Thyroid gland (tissue), 4 donors: ENCODE data around the gene PSMD11. TPM values are rescaled to one million over a fixed set of nuclear protein-coding genes. Genes with fewer than 3 reads are reported as not detected.
"Not testable (repeated sequence)": the region's sequence is repeated elsewhere in the genome, so short reads cannot be mapped to it uniquely, and the experiment has no call there.

Experiments used
- DNase-seq, 2 donors: peaks; one replicate each; pipeline ENCODE4 v3.0.0-alpha.2; 2019
- H3K27ac ChIP-seq, 3 donors: fragments of 200-600 bp; sonication (generic); 1 replicate in 2 of 3; 2 replicates in 1 of 3; pipeline ENCODE4 v1.5.1; 2016 to 2019; ENCODE audit warnings: mild to moderate bottlenecking in 1 of 3, moderate library complexity in 1 of 3
- H3K27me3 ChIP-seq: fragments of 200-600 bp; sonication (generic); one replicate; pipeline ENCODE4 v1.5.1; 2019
- H3K36me3 ChIP-seq, 2 donors: fragments of 200-600 bp; sonication (generic); one replicate each; pipeline ENCODE4 v1.5.1; 2016 to 2019
- H3K4me1 ChIP-seq, 2 donors: fragments of 200-600 bp; sonication (generic); one replicate each; pipeline ENCODE4 v1.5.1; 2017 to 2019
- H3K4me3 ChIP-seq, 3 donors: fragments of 200-600 bp; sonication (generic); replicated peaks in 1 of 3; 1 replicate in 2 of 3; 2 replicates in 1 of 3; pipeline ENCODE4 v1.5.1; 2016; ENCODE audit warnings: mild to moderate bottlenecking in 1 of 3
- H3K9me3 ChIP-seq: fragments of 200-600 bp; sonication (generic); one replicate; pipeline ENCODE4 v1.5.1; 2017
- POLR2A ChIP-seq, 2 donors: fragments of 450-650 bp; IDR thresholded peaks; one replicate each; pipeline ENCODE4 v1.6.1; 2017; ENCODE audit warnings: antibody characterized with exemption in 2 of 2, mild to moderate bottlenecking in 2 of 2, moderate library complexity in 1 of 2
- WGBS, 2 donors: methylation state at CpG; one replicate each; pipeline ENCODE4 v1.1.5; 2017; 5-methylcytosine and 5-hydroxymethylcytosine counted together
- intact Hi-C: fragments of 100-400 bp; cut with DNase I; formaldehyde crosslinking; loops from one replicate; pipeline ENCODE4 v1.15.1; 2023
- total RNA-seq, 4 donors: library from RNA; depleted of rRNA; stranded (reverse); fragments of >200 nt; gene quantifications; one replicate each; pipeline ENCODE4 v1.2.3, GENCODE V29; 2016
- TF ChIP-seq, protein P1 (sequence below), 6 experiments: fragments of 200-600 bp in 3 of 6; fragments of 450-650 bp in 3 of 6; sonication (generic) in 3 of 6; IDR thresholded peaks; one replicate each; pipeline ENCODE4 v1.5.1; 2016 to 2019; ENCODE audit warnings: antibody characterized with exemption in 6 of 6, mild to moderate bottlenecking in 2 of 6, inconsistent platforms in 1 of 6, moderate library complexity in 1 of 6

PSMD11 gene
- total RNA-seq, 4 donors from 2014 or later = 41.3 to 73.8 (median 64.3) TPM

GRCh38 chr17:32523017-32523680 lies 78.8 kb downstream of the PSMD11 start:
- H3K9me3 ChIP-seq = no peaks in the 10 kb centered on the region
- no peak for DNase-seq
- intact Hi-C loops = no loop called here

DNA sequence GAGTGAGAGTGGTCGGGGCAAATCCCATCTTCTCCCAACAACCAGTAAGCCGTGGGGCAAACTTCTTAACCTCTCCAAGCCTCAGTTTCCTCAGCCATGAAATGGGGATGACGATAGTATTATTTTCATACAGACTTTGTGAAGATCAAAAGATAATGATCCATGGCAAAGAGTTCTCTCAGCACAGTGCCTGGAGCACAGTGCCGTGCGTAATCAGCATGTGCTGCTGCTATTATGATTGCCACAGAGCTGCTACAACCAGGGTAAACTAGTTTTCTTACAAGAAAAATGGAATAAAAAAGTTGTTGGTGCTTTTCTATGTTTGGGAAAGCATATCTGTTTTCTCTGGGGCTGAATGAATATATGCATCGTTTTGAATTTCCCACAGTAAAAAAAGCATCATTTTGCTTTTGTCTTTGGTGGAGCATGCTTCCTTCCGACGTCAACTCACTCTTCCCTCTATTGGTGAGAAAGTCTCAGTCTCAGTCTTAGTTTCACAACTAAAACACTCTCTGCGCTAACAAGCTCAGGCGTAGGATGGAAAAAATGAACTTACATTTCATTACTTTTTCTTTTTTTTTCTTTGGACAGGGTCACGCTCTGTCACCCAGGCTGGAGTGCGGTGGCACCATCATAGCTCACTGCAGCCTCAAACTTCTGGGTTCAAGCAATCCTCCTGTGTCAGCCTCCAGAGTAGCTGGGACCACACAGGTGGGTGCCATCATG lies 79.7 kb downstream of the PSMD11 start:
- Histone ChIP-seq H3K4me1 (peaks cover under 1 to 12% of the 10 kb centered on the region in 2 donors), H3K4me3 (no peak overlapping the region), H3K27me3 (no peaks in the 10 kb centered on the region), H3K9me3 (no peaks in the 10 kb centered on the region), H3K36me3 (no peaks in the 10 kb centered on the region), H3K27ac (no peak overlapping the region)
- DNase-seq = no peak
- intact Hi-C loops = no loop called here
- WGBS, 2 donors = 87 to 93% methylated on average over 12 of the region's 12 CpGs
- TF ChIP-seq, protein P1, sequence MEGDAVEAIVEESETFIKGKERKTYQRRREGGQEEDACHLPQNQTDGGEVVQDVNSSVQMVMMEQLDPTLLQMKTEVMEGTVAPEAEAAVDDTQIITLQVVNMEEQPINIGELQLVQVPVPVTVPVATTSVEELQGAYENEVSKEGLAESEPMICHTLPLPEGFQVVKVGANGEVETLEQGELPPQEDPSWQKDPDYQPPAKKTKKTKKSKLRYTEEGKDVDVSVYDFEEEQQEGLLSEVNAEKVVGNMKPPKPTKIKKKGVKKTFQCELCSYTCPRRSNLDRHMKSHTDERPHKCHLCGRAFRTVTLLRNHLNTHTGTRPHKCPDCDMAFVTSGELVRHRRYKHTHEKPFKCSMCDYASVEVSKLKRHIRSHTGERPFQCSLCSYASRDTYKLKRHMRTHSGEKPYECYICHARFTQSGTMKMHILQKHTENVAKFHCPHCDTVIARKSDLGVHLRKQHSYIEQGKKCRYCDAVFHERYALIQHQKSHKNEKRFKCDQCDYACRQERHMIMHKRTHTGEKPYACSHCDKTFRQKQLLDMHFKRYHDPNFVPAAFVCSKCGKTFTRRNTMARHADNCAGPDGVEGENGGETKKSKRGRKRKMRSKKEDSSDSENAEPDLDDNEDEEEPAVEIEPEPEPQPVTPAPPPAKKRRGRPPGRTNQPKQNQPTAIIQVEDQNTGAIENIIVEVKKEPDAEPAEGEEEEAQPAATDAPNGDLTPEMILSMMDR (IDR thresholded peaks at IDR 0.05) = no peak
- TF ChIP-seq POLR2A (IDR thresholded peaks at IDR 0.05) = no peak

More at GRCh38 chr17:32523017-32523680, 78.8 kb downstream of the PSMD11 start:
- Histone ChIP-seq H3K4me1 (peaks cover 4 to 17% of the 10 kb centered on the region in 2 donors), H3K27ac (no peak overlapping the region), H3K36me3 (no peaks in the 10 kb centered on the region), H3K27me3 (no peaks in the 10 kb centered on the region), H3K4me3 (no peak overlapping the region)
- WGBS, 2 donors = 70 to 74% methylated on average over 11 of the region's 11 CpGs
- TF ChIP-seq, protein P1 (IDR thresholded peaks at IDR 0.05) = no peak
- no peak for TF ChIP-seq POLR2A (IDR thresholded peaks at IDR 0.05)

GRCh38 chr17:32524553-32524880 lies 80.2 kb downstream of the PSMD11 start:
- 96 to 97% methylated on average over 6 of the region's 6 CpGs for WGBS, 2 donors
- H3K4me3 ChIP-seq, intact Hi-C loops, H3K27me3 ChIP-seq, H3K27ac ChIP-seq, DNase-seq, H3K36me3 ChIP-seq, H3K9me3 ChIP-seq: not testable (repeated sequence)
- H3K4me1 ChIP-seq = peaks cover 0 to 10% of the 10 kb centered on the region in 2 donors

DNA sequence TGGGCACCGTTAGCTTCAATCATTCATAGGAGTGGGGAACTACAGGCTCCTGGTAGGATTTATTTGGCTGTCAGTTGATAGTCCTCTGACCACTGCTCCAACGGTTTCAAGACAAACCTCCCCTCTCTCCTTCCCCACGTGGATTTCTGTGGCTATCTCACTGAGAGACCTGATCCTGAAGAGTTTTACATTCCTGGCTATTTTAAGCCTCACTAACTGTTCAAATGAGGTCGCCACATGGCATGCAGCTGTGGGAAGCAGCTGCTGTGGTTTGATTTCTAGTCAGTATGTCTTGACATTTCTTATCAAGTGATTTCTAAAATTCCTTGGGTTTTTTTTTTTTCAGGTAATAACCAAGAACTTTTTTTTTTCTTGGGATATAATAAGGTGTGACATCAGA lies 80.8 kb downstream of the PSMD11 start:
- peaks cover 0 to 4% of the 10 kb centered on the region in 2 donors for H3K4me1 ChIP-seq
- intact Hi-C loops = no loop called here
- H3K36me3 ChIP-seq = no peaks in the 10 kb centered on the region
- no peak overlapping the region for H3K27ac ChIP-seq
- 52 to 53% methylated on average over 4 of the region's 4 CpGs for WGBS, 2 donors
- H3K9me3 ChIP-seq = no peaks in the 10 kb centered on the region
- no peaks in the 10 kb centered on the region for H3K27me3 ChIP-seq
- no peak overlapping the region for H3K4me3 ChIP-seq
- DNase-seq = no peak
- no peak for TF ChIP-seq POLR2A (IDR thresholded peaks at IDR 0.05)
- TF ChIP-seq, protein P1 (IDR thresholded peaks at IDR 0.05) = no peak

DNA sequence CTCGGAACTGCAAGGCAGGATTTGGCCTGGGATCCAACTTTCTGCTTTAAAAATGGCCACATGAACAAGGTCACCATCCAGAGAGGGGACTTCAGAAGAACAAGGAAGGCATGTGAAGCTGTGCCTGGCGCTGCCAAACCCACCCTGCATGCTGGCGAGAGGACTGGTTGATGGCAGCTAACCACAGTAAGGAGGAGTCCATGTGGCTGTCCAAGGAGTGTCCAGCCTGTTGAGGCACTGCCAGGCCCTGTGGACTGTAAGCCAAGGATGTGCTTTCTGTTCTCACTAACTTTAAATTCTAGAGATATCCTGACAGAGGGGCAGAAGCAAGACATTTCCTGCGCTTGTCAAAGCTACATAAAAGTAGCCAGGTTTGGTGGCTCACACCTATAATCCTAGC lies 82.8 kb downstream of the PSMD11 start:
- H3K4me1 ChIP-seq = no peaks in the 10 kb centered on the region
- H3K4me3 ChIP-seq = no peak overlapping the region
- 97 to 98% methylated on average over 3 to 4 of the region's 4 CpGs for WGBS, 2 donors
- no peak overlapping the region for H3K27ac ChIP-seq
- DNase-seq = no peak
- H3K27me3 ChIP-seq = no peaks in the 10 kb centered on the region
- intact Hi-C loops = no loop called here
- no peaks in the 10 kb centered on the region for H3K9me3 ChIP-seq
- TF ChIP-seq, protein P1 (IDR thresholded peaks at IDR 0.05) = no peak
- no peak for TF ChIP-seq POLR2A (IDR thresholded peaks at IDR 0.05)
- H3K36me3 ChIP-seq = no peaks in the 10 kb centered on the region
